ENCODE results near the gene PPP2CA. TPM values are rescaled to one million over a fixed set of nuclear protein-coding genes. Genes with fewer than 3 reads are reported as not detected.
A peak's percentile ranks its signal among the peaks of the same experiment; 100 is the strongest.

PPP2CA gene
- total RNA-seq, 1 donor from 2014 or later = 43.5 TPM

DNA sequence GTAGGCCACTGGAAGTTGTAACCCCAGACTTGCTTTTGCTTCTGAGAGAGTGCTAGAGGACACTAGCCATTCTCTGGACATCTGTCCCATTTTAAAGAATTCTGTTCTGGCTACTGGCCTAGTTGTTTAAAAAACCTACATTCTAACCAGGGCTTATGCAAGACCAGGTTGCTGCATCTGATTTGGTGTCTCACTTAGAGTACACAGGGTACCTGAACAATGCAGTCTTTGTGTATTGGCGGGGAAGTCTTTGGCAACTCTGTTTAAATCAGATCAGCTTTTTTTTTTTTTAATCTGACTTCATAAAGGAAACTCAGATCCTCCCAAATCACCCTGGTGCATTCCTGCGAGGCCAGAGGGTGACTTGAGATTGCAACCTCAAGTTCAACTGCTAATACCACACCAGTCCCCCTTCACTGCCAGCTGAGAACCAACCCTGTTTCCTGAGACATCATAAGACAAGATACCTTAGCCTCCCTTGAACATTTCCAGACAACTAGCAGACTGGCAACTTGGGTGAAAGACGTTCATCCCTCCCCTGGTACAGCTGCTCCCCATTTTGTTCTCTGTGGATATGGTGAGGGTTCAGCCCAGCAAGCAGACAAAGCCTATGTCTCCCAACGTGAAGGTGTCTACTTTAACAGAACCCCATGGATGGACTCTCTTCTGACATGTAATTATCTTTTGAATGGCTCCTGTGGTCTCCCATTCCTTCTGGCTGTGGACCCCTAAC, 76.1 kb downstream of the PPP2CA start:
- DNase-seq (ENCODE audit: low read depth in 2 of 2) = no peak

DNA sequence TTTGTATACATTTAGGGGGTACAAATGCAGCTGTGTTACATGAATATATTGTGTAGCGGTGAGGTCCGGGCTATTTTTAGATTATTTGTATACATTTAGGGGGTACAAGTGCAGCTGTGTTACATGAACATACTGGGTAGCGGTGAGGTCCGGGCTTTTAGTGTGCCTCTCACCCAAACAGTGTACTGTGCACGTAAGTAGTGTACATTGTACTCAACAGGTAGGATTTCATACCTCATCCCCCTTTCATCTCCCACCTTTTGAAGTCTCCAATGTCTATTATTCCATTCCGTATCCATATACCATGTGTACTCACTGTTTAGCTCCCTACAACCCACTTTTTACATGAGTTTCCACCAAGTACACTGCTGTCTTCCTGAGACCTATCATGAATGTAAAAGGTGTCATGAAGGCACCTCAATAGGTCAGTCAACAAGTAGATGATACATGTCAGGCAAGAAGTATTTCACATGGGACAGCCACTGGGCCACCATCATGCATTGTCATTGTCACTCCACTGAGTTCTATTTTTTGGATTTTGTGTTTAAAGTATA, 76.8 kb downstream of the PPP2CA start:
- DNase-seq (ENCODE audit: low read depth in 2 of 2) = no peak

DNA sequence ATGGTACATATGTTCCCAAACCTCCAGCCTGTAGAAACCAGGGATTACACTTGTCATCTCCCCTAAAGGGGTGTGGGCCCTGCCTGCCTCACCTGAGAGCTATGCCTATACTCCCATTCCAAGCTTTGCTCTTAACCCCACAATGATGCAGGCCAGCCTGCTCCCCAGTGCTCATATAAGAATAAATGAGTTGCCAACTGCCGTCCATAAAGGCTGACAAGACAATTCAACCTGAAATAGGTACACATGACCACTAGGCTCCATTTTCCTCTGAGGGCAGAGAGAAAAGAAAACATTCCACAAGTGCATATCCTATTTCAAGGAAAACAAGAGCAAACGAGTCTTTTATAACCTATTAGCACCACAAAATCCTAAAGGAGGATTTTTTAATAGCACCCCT, 77.6 kb downstream of the PPP2CA start:
- no peak for DNase-seq (ENCODE audit: low read depth in 2 of 2)

DNA sequence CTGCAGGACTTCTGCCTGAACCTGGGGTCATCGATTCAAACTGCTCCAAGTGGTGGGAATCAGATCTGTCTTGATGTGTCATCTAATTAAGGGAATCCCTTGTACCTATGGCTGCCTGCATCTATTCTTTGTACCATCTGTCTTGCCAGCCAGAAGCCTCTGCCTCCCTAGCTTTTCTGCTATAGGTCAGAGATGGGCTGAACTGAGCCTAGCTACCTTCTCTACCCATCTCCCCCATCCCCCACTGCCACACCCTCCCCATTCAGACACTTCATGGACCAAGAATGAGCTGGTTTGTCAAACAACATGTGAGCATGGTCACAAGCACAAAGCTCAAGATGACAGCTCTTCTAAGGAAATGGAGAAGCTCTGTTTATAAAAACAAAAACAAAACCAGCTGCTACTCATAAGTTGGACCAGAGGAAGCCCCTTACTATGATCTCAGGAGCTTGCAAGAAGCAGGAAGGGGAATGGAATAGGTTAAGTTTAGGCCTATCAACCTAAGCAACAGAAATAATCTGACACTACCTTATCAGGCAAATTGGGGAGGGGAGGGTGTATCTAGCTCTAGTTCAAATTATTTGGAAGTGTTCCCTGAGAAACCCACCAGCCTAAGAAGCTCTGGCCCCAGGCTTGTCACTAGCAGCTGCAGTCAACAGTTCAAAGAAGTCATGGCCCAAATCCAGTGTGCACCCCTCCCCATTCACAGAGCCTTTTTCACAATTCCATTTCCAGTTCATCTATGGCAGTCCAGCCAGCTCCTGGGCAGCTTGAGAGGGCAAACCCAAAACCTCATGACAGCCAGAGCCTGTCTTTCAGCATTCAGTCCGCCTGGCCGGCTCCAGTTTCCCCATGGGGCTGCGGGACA, 79.0 kb downstream of the PPP2CA start:
- no peak for DNase-seq (ENCODE audit: low read depth in 2 of 2)

DNA sequence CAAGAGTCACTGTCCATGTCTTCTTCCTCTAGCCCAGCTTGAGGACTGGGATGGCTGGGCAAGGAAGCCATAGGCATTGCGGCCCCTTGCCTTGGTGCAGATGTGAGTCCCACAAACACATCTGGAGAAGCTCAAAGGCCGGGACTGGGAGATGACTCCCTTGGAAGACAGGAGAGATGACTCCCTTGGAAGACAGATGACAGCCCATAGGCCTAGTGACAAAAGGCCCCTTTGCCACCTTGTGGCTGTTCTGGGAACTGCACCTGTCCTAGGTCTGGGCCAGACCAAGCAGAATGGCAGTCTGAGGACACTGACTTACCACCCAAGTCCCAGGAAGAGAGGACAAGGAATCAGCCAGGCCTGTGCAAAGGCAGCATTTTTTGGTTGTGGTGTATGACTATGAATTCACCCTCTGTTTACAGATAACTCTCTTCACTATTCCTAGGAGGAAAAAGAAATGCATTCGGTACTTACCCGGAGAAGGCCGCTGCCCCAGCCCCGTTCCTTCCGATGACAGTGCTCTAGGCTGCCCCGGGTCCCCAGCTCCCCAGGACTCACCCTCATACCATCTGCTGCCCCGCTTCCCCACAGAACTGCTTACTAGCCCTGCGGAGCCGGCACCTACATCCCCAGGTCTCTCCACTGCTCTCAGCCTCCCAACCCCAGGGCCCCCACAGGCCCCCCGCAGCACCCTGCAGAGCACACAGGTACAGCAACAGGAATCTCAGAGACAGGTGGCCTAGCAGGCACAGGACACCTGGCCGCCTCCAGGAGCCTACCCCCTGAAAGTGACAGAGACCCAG, 79.9 kb downstream of the PPP2CA start:
- DNase-seq (ENCODE audit: low read depth in 2 of 2) = peak; percentile 40 to 74

DNA sequence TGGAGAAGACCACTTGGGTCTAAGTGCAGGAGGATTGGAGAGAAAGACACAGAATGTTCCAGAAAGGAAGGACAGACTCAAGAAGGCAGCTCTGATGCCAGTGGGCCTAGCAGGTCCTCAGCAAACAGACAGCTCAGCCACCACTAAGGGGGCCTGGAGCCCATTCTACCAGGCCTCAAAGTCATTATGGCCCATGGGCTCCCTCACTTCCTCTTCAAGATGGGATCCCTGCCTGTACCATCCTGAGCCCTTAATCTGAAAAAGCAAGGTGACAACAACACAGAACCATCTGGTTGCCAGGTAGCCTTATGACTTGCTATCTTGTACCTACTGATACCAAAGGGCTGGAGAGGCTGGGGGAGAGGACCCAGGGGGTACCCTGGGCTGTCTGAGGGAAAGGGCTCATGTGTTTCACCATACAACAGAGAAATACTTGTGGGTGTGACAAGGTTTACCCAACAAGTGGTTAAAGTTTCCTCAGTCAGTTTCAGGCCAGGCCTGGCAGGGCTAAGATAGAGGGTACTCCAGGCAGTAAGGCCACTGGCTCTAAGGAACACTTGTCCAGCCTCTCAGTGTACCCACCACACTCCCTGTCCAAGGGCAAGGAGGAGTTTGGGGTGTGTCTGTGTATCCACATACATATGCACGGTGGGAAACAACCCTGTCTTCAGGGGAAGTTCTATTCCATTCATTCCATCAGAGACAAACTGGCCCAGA, 80.7 kb downstream of the PPP2CA start:
- DNase-seq (ENCODE audit: low read depth in 2 of 2) = no peak

Other genes starting within 250 kb of the PPP2CA start
- gene VDAC1, start 221.1 kb downstream of the PPP2CA start, total RNA-seq = 252 and 281 TPM in 2 replicates
- gene TCF7, start 111.4 kb downstream of the PPP2CA start, total RNA-seq = 0.13 and 0.25 TPM in 2 replicates
- 134 and 173 TPM in 2 replicates for gene SKP1, start 49.1 kb downstream of the PPP2CA start, total RNA-seq
- 0.25 and 0.26 TPM in 2 replicates for gene CDKL3, start 141.1 kb upstream of the PPP2CA start, total RNA-seq
- gene UBE2B, start 145.5 kb upstream of the PPP2CA start, total RNA-seq = 17.2 and 21.6 TPM in 2 replicates
- 28.3 and 45.7 TPM in 2 replicates for gene CDKN2AIPNL, start 185.8 kb upstream of the PPP2CA start, total RNA-seq